Nephron (organoid): Measurements from ENCODE around the gene DOCK10.
A peak's percentile ranks its signal among the peaks of the same experiment; 100 is the strongest.

Experiments used
- H3K27ac Mint-ChIP-seq, 3 experiments: 2 replicates each; pipeline ENCODE4 v1.8.0; 2020; ENCODE audit warnings: mixed read lengths in 3 of 3, mild to moderate bottlenecking in 2 of 3, moderate library complexity in 1 of 3
- H3K27me3 Mint-ChIP-seq: 2 replicates; pipeline ENCODE4 v1.8.0; 2021; ENCODE audit warnings: low read depth, mild to moderate bottlenecking, moderate library complexity, mixed read lengths
- H3K36me3 Mint-ChIP-seq: 2 replicates; pipeline ENCODE4 v1.8.0; 2020; ENCODE audit warnings: low read depth, mixed read lengths
- H3K4me1 Mint-ChIP-seq: 2 replicates; pipeline ENCODE4 v1.8.0; 2020; ENCODE audit warnings: mixed read lengths
- H3K4me3 Mint-ChIP-seq, 3 experiments: 2 replicates each; pipeline ENCODE4 v1.8.0; 2020; ENCODE audit warnings: mild to moderate bottlenecking in 3 of 3, mixed read lengths in 3 of 3, moderate library complexity in 2 of 3
- H3K9me3 Mint-ChIP-seq: 2 replicates; pipeline ENCODE4 v1.8.0; 2020; ENCODE audit warnings: mixed read lengths
- CTCF ChIP-seq, 3 experiments: fragments of 200-600 bp; sonication (generic); IDR thresholded peaks; one replicate each; pipeline ENCODE4 v1.5.0; 2021; ENCODE audit warnings: antibody characterized with exemption in 3 of 3; ENCODE audit not compliant: unreplicated experiment in 3 of 3

Gene DOCK10

DNA sequence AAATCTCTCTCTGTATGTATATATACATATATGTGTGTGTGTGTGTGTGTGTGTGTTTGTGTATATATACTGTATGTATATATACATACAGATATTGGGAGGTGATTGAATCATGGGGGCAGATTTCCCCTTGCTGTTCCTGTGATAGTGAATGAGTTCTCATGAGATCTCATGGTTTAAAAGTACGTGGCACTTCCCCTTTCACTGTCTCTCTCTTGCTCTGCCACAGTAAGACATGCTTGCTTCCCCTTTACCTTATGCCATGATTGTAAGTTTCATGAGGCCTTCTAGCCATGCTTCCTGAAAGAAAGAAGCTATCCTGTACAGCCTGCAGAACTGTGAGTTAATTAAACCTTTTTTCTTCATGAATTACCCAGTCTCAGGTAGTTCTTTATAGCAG is 307.3 kb downstream of the DOCK10 start:
- Mint-ChIP-seq H3K27me3 (peaks cover 3% of the 10 kb centered on the region), H3K4me3 (no peak overlapping the region), H3K27ac (no peak overlapping the region), H3K9me3 (peaks cover 43% of the 10 kb centered on the region), H3K36me3 (peaks cover 8% of the 10 kb centered on the region), H3K4me1 (no peaks in the 10 kb centered on the region)
- TF ChIP-seq CTCF (IDR thresholded peaks at IDR 0.05; ENCODE audit: unreplicated experiment in 3 of 3), result no peak

GRCh38 chr2:224731665-224732064 is 310.6 kb downstream of the DOCK10 start:
- Mint-ChIP-seq H3K27ac (no peak overlapping the region), H3K4me1 (no peaks in the 10 kb centered on the region), H3K36me3 (peaks cover 4% of the 10 kb centered on the region), H3K9me3 (peaks cover 43% of the 10 kb centered on the region), H3K4me3 (no peak overlapping the region), H3K27me3 (peaks cover 8% of the 10 kb centered on the region)
- no peak for TF ChIP-seq CTCF (IDR thresholded peaks at IDR 0.05; ENCODE audit: unreplicated experiment in 3 of 3)

- TF ChIP-seq CTCF (IDR thresholded peaks at IDR 0.05; ENCODE audit: unreplicated experiment in 3 of 3), result no peak
- Mint-ChIP-seq H3K36me3 (no peaks in the 10 kb centered on the region), H3K4me1 (peaks cover under 1% of the 10 kb centered on the region), H3K27ac (no peak overlapping the region), H3K27me3 (peaks cover 5% of the 10 kb centered on the region), H3K4me3 (no peak overlapping the region), H3K9me3 (peaks cover 36% of the 10 kb centered on the region)
Measured at GRCh38 chr2:224729435-224729834, 312.8 kb downstream of the DOCK10 start.

DNA sequence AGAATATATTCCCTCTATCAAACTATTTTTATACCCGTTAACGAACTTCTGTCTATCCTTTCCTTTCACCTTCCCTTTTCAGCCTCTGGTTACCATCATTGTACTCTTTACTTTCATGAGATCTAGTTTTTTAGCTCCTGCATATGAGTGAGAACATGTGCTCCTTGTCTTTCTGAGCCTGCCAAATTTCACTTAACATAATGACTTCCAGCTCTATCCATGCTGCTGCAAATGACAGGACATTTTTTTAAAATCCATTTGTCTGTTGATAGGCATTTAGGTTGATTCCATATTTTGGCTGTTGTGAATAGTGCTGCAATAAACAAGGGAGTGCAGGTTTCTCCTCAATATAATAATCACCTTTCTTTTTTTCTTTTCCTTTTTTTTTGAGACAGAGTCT is 317.9 kb downstream of the DOCK10 start:
- TF ChIP-seq CTCF (IDR thresholded peaks at IDR 0.05; ENCODE audit: unreplicated experiment in 3 of 3), result no peak
- Mint-ChIP-seq H3K27ac (no peak overlapping the region), H3K4me3 (no peak overlapping the region), H3K36me3 (no peaks in the 10 kb centered on the region), H3K9me3 (peaks cover 27% of the 10 kb centered on the region), H3K4me1 (peaks cover 22% of the 10 kb centered on the region), H3K27me3 (peaks cover 4% of the 10 kb centered on the region)

GRCh38 chr2:224723586-224724217 is 318.6 kb downstream of the DOCK10 start:
- no peak overlapping the region for H3K27ac Mint-ChIP-seq
- peaks cover 23% of the 10 kb centered on the region for H3K9me3 Mint-ChIP-seq
- H3K4me3 Mint-ChIP-seq, result no peak overlapping the region
- TF ChIP-seq CTCF (IDR thresholded peaks at IDR 0.05; ENCODE audit: unreplicated experiment in 3 of 3), result no peak
- no peaks in the 10 kb centered on the region for H3K36me3 Mint-ChIP-seq
- peaks cover 22% of the 10 kb centered on the region for H3K4me1 Mint-ChIP-seq
- no peaks in the 10 kb centered on the region for H3K27me3 Mint-ChIP-seq

DNA sequence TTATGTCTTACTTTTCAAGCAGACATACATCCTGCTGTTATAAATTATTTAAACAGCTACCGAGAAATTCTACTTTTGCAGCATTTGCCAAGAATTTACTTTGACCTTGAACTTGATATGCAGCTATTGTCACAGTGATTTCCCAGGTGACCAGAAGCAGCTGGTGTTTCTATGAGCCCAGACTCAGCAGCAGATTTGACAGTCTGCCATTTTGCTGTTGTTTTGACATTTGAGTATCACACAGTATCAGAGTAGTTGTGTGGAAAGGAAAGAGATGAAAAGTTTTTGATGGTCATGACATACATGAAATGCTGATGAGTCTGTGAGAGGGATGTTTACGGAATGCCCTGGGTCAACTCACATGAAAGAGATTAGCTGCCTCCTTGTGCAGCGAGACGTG is 319.5 kb downstream of the DOCK10 start:
- Mint-ChIP-seq H3K27ac (peak overlapping the region in 2 of 3 experiments; percentile 6 to 37), H3K4me3 (peak overlapping the region in 1 of 3 experiments; percentile 27), H3K36me3 (no peaks in the 10 kb centered on the region), H3K4me1 (peaks cover 22% of the 10 kb centered on the region), H3K27me3 (no peaks in the 10 kb centered on the region), H3K9me3 (peaks cover 16% of the 10 kb centered on the region)
- no peak for TF ChIP-seq CTCF (IDR thresholded peaks at IDR 0.05; ENCODE audit: unreplicated experiment in 3 of 3)
